HG03378 (cell line): ENCODE measurements around the gene JAM3.

Experiments used
- ATAC-seq: cut with Tn5 transposase; IDR thresholded peaks from one replicate; pipeline ENCODE4 v1.9.1; 2021; ENCODE audit warnings: mild to moderate bottlenecking, moderate library complexity; ENCODE audit not compliant: unreplicated experiment

JAM3 gene

DNA sequence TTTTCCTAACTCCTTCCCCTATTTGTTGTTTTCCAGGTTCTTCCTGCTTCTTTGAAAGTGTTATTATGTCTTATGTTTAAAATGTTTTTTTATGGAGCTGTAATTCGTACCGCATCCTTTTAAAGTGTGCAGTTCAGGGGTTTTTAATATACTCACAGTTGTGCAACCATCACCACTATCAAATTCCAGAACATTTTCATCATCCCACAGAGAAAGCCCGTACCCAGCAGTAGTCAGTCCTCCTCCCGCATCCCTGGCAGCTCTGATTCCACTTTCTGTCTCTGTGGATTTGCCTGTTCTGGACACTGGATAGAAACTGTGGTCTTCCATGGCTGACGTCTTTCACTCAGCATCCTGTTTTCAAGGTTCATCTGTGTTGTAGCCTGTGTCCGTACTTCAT, 73.7 kb downstream of the JAM3 start:
- ATAC-seq, result no peak

- ATAC-seq, result no peak
These were observed 74.9 kb downstream of the JAM3 start for GRCh38 chr11:134143801-134144200.

DNA sequence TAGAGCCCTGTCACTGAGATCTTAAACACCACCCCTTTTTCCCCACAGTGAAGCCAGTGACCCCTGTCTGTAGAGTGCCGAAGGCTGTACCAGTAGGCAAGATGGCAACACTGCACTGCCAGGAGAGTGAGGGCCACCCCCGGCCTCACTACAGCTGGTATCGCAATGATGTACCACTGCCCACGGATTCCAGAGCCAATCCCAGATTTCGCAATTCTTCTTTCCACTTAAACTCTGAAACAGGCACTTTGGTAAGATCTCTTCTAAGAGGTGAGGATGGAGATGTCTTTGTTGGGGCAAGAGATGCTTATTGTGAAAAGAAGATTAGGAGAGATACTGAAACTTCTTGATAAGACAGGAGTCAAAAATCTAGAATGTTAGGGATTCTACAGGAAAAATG, 75.9 kb downstream of the JAM3 start:
- ATAC-seq, result no peak

- no peak for ATAC-seq
These were observed 76.8 kb downstream of the JAM3 start for GRCh38 chr11:134145715-134146114.

DNA sequence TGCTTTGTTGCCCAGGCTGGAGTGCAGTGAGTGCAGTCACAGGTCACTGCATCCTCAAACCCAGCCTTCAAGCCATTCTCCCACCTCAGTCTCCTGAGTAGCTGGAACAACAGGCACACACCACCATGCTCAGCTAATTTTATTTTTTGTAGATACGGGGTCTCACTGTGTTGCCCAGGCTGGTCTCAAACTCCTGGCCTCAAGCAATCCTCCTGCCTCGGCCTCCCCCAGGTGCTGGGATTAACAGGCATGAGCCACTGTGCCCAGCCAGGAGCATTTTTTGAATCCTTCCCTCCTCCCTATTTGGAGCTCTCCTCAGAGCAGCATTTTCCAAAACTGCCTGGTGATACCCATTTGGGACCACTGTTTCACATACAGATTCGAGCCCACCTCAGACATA, 77.7 kb downstream of the JAM3 start:
- ATAC-seq, result no peak

- ATAC-seq, result no peak
These were observed 80.5 kb downstream of the JAM3 start for GRCh38 chr11:134149371-134149770.

DNA sequence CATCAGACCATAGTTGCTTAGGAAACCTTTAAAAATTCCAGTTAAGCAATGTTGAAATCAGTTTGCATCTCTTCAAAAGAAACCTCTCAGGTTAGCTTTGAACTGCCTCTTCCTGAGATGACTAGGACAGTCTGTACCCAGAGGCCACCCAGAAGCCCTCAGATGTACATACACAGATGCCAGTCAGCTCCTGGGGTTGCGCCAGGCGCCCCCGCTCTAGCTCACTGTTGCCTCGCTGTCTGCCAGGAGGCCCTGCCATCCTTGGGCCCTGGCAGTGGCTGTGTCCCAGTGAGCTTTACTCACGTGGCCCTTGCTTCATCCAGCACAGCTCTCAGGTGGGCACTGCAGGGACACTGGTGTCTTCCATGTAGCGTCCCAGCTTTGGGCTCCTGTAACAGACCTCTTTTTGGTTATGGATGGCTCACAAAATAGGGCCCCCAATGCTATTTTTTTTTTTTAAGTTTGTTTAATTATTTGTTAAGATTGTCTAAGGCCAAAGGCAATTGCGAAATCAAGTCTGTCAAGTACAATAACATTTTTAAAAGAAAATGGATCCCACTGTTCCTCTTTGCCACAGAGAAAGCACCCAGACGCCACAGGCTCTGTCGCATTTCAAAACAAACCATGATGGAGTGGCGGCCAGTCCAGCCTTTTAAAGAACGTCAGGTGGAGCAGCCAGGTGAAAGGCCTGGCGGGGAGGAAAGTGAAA, 81.5 kb downstream of the JAM3 start:
- no peak for ATAC-seq

DNA sequence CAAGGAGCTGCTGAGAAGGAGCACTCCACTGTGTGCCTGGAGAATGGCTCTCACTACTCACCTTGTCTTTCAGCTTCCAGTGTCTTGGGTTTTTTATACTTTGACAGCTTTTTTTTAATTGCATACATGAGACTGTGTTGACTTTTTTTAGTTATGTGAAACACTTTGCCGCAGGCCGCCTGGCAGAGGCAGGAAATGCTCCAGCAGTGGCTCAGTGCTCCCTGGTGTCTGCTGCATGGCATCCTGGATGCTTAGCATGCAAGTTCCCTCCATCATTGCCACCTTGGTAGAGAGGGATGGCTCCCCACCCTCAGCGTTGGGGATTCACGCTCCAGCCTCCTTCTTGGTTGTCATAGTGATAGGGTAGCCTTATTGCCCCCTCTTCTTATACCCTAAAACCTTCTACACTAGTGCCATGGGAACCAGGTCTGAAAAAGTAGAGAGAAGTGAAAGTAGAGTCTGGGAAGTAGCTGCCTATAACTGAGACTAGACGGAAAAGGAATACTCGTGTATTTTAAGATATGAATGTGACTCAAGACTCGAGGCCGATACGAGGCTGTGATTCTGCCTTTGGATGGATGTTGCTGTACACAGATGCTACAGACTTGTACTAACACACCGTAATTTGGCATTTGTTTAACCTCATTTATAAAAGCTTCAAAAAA, 82.3 kb downstream of the JAM3 start:
- ATAC-seq, result no peak

- no peak for ATAC-seq
These were observed 83.8 kb downstream of the JAM3 start for GRCh38 chr11:134152696-134153095.

DNA sequence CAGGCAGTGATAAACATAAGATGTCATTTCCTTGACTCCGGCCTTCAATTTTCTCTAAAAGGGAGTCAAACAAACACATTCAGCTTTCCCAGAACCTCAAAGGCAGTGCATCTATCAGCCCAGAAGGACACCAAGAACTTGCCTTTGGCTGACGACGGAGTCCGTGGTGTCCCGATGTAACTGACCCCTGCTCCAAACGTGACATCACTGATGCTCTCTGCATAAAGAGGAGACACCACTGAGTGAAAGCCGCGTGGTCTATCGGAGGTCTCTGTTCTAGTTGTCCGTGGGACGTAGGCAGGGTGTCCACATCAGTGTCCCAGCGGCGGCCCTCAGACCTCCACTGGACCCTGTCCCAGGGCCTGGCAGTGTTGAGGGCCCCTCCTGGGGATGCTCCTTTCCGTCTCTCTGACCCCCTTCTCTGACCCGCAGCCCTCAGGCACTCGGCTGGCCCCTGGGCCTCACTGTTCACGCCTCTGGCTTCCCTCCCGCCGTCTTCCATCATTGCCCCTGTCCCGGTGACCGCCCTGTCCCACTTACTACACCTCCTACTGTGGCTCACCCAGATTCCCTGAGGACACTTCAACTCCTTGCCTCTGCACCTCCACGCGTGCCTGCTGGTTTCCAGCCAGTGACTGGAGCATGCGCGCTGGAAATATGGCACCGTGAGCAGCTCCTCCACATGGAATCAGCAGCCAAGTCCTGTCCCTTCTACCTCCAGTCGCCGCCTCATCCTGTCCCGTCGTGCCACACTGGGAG, 84.5 kb downstream of the JAM3 start:
- ATAC-seq, result no peak

- no peak for ATAC-seq
These were observed 85.6 kb downstream of the JAM3 start for GRCh38 chr11:134154441-134154840.

GRCh38 chr11:134155456-134155855, 86.6 kb downstream of the JAM3 start:
- no peak for ATAC-seq

GRCh38 chr11:134155946-134156865, 87.3 kb downstream of the JAM3 start:
- ATAC-seq, result no peak

GRCh38 chr11:134157451-134157850, 88.6 kb downstream of the JAM3 start:
- no peak for ATAC-seq

DNA sequence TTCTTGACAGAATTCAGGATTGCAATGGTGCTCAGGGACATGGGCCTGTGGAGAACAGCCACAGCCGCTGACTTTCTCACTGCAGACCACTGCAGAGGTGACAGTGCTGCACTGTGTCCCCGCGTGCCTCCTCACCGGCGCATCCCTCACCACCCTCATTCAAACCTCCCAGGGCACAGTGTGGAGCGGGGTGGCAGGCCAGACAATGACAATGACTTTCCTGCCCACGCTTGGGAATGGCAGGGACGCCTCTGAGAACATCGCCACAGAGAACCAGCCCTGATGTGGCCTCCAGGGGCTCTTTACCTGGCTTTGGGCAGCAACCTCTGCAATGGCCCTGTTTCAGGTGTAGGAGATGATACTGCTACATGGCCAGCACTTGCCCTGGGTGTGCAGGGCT, 89.2 kb downstream of the JAM3 start:
- ATAC-seq, result no peak

DNA sequence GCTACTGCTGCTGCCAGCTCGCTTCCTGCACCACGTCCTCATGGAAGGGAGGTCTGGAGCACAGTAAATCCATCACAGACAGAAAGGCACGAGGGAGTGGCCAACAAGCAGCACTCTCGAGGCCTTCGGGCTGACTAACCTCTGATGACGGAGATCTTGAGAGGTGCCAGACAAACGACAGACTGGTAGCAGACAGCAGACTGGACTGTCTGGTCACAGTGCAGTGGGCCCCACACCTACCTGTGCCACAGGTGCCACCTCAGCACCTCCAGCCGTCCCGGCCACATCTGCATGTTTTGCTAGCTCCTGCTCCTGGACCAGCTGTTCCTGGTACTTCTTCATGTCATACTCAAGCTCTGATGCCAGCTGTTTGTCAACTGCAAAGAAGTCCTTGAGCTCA, 90.8 kb downstream of the JAM3 start:
- ATAC-seq, result no peak

DNA sequence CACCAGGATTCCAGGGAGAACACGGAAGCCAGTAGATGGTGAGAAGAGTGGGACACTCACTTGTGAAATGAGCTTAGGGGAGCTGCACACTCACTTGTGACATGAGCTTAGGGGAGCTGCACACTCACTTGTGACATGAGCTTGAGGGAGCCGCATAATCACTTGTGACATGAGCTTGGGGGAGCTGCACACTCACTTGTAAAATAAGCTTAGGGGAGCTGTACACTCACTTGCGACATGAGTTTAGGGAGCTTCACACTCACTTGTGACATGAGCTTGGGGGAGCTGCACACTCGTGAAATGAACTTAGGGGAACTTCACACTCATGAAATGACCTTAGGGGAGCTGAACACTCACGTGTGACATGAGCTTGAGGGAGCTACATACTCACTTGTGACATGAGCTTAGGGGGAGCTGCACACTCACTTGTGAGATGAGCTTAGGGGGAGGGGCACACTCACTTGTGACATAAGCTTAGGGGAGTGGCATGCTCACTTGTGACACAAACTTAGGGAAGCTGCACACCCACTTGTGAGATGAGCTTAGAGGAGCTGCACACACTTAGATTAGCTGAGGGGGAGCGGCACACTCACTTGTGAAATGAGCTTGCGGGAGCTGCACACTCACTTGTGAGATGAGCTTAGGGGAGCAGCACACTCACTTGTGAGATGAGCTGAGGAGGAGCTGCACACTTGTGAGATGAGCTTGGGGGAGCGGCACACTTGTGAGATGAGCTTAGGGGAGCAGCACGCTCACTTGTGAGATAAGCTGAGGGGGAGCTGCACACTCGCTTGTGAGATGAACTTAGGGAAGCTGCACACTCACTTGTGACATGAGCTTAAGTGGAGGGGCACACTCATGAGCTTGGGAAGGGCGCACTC, 95.9 kb downstream of the JAM3 start:
- no peak for ATAC-seq

DNA sequence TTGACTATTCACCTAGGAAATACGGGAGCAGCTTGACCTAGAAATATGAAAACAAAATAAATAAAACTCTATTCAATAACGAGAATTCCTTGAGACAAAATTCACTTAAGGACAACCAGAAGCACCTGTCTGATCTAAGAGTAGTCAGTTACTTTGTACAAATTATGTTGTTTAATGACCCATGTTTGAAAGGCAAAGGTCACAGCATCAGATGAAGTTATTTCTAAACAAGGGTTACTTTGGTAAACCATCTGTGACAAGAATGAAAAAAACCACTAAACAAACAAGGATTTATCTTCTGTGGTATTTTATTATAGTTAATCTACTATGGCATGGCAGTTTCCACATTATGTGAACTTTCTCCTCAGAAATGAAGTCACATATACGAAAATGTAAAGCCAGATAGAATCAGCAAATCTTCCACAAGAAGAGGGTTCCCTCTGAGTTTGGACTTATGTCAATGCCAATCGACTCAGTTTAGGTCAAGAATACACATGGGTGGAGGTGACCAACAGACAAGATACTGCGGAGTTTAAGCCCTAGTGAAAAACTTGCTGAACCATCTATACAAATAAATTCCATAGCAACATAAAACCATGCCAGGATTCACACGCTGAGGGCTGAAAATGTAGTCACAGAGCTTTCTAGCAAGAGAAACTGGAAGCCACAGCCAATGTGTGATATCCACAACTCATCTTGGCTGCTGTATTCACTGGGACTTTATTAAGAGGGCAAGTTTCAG, 101.5 kb downstream of the JAM3 start:
- ATAC-seq, result no peak

DNA sequence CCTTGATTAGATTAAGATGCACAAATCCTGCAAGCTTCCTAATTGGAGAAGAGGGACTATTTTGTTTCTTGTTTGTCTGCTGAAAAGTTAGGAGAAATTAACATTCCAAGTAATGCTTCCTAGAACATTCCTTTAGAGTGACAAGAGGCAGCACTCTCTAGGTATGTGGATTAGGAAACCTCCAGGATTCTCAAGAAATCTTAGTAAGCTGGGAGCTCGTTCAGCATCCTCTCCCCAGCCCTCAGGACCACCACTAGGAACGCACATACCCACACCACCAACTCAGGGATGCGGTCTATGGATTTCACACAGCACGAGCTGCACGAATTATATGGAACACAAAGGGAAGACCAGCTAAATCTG, 102.0 kb downstream of the JAM3 start:
- ATAC-seq, result no peak
